Measurements from ENCODE around the gene RRP15. TPM values are rescaled to one million over a fixed set of nuclear protein-coding genes. Genes with fewer than 3 reads are reported as not detected.
"Not testable (repeated sequence)": the region's sequence is repeated elsewhere in the genome, so short reads cannot be mapped to it uniquely, and the experiment has no call there.

The RRP15 gene
- total RNA-seq, 1 donor from 2014 or later = 15.1 TPM

DNA sequence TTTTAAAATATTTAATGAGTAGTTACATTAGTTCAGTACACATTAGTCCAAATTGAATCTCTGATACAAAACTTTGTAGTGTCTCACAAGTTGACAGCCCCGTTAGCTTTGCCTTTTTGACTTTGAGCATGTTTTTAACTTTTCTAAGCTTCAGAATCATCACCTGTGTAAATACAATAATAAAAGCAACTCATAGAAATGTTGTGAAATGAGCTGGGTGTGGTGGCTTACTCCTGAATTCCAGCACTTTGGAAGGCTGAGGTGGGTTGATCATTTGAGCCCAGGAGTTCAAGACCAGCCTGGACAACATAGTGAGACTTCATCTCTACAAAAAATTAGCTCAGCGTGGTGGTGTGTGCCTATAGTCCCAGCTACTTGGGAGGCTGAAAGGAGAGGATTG lies 11.1 kb downstream of the RRP15 start:
- no peak for DNase-seq (ENCODE audit: low read depth)

DNA sequence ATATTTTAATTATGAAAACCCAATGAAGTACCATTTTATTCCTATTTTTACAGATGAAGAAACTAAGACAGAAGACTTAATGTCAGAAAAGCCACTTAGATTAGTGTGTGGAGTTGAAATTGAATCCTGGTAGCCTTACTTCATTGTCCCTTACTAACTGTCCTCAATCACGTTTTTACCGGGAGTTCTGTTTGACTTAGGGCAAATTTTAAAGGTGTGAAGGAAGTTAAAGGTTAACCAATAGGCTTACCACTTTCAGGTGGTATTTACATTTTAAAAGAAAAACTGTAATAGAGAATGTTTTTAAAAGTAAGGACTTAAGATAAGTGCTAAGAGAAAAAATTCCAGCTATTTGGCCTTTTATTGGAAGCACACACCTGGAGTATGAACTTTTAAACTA lies 12.4 kb downstream of the RRP15 start:
- no peak for DNase-seq (ENCODE audit: low read depth)

DNA sequence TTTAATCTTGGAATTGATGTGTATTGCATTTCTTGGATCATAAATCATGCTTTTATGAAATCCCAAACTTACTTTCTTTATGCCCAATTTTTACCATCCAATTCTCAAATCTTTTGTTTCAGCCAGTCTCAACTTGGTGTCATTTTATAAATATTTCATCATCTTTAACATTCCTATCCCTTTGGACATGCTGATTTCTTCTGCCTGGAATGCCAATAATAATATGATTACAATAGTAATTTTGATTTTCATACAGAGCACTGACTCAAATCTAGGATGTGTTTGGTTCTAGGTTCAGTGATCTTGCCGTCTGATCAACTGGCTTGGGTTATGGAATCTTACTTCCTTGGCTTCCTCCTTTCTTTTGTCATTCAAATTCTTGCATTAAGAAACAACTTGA lies 12.8 kb downstream of the RRP15 start:
- DNase-seq (ENCODE audit: low read depth) = no peak

DNA sequence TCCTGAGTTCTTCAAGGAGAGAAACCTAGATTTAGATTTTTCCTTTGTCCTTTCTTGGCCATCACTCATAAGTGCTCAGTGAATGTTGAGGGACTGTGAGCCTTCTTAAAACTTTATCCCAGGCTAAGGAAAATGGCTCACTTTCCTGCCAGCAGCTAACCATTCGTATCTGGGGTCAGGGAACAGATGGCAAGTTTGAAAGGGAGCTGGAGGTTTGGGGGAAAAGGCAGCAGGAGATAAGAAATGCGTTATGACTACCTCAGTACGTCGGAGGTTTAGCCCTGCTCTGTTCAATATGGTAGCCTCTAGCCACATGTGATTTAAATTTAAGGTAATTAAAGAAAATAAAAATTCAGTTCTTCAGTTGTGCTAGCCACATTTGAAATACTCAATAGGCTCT lies 13.3 kb downstream of the RRP15 start:
- no peak for DNase-seq (ENCODE audit: low read depth)

DNA sequence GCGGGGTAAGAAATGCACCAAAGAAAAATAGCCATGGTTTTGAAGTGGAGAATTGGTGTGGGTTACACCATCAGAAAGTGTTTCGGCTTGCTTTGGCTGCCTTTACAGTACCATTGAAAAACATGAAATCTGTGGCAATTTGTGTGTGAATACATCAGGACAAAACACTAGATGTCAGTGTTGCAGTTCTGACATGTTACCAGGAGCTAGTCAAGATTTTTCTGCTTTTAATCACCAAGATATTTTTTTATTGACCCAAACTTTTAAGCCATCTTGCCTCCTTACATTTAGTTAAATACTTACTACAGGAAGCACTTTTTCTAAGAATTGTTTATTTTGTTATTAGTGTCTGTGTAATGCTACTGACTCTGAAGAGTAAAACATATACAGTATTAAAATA lies 14.3 kb downstream of the RRP15 start:
- DNase-seq (ENCODE audit: low read depth) = peak; percentile 38

DNA sequence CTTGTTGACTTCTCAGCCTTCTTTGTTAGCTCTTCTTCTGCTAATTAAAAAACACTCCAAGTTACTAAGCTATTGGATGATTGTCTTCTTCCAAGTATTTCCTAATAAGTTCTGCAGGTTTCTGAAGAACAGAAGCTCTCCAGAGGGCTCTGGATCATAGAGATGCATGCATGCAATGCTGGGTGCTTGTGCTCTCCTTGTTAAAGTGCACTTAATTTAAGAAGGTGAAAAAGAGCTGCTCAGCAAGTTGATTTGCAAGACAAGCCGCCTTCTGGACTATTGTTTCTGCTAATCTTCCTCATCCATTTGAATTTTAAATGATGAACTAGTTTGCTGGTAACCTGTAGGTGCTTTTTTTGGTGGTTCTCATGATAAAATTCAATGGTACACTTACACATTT lies 16.1 kb downstream of the RRP15 start:
- DNase-seq (ENCODE audit: low read depth) = no peak

DNA sequence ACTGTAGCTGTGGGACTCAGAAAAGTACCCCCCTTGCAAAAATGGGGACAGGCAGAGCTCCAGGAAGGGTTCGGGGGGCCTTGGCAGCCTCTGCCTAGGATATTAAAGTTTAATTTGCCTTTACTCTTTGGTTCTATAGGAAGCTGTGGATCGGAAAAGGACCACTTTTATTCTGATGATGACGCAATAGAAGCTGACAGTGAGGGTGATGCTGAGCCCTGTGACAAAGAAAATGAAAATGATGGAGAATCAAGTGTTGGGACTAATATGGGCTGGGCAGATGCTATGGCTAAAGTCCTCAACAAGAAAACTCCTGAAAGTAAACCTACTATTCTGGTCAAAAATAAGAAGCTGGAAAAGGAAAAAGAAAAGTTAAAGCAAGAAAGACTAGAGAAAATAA lies 17.1 kb downstream of the RRP15 start:
- no peak for DNase-seq (ENCODE audit: low read depth)

DNA sequence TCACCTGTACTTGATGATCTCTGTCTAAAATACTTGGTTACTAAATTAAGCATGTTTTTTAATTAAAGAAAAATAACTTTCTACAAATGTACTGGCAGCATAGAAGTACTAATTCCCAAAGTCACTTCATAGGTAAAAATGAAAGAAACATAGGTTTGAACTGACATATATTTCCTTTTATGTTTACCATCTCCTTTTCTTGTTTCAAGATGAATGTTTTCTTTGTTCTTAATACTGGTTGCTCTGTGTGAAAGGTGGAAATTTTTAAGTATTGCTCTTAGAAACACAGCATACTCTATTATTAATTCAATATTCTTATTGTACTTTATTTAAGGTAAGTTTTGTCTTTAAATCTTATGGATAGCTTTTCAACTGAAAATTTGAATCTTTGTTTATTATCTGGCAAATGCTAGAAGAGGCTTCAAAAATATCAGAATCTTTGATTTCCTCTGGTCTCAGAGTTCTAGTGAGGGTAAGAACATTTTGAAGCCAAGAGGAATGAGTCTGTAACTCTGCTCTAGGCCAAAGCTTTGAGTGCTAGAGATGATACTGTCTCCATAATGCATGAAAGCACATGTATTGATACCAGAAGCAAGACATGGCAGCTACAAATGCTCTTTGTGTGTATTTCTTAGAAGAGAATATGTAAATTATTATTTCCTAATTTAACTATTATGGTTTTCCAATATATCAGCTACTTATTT lies 18.2 kb downstream of the RRP15 start:
- DNase-seq (ENCODE audit: low read depth) = no peak

DNA sequence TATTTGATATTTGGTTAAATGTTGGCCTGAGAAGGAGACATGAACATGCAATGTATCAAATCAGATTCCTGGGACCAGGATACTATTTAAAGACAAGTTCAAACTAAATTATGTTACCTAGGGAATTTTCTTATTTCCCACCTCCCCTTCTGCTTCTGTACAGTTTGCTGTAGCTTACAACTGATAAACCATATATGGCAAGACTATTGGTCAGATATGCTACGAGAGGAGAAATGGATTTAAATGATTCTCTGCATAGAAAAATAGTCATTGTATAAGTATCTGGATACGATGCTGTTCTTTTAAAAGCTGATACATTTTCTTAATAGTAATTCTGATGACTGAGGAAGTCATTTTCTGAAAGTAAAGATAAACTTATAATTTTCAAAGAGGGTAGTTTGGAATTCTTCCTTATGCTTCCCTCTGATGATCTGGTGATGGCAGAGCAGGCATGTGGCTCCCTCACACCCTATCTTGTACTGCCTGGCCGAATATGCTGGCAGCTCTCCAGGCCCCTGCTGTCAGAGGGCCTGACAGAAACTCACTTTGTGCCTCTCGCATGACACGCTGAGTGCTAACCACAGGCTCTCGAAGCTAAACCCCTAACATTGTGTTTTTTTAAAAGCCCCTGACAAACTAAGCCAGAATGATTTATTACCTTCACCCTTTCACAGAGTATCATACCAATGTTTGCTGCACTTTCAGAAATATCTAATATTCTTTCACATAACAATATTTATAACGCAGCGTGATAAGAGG lies 19.4 kb downstream of the RRP15 start:
- peak; percentile 93 for DNase-seq (ENCODE audit: low read depth)

DNA sequence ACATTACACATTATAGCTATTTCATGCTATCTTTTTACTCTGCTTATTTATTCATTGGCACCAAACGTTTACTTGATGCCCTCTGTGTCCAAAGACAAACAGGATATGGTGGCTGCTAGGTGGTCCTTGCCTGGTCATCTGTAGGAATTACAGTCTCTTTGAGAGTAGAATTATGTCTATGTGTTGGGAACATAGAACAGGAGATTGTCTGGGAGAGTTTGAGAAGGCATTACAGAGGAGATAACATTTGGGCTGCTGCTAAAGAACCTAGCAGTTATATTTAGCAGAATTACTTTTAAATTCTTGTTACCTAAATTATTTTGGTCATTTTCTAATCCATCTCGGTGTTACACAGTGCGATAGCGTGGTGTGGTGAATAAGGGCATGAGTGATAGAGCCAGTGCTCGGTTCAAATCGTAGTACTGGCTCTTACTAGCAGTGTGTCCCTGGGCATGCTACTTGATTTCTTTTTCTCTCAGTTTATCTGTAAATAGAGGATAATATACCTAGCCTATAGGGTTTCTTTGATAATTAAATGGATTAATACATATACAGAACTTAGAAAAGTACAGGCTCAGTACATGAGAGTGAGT lies 20.5 kb downstream of the RRP15 start:
- DNase-seq (ENCODE audit: low read depth) = no peak

DNA sequence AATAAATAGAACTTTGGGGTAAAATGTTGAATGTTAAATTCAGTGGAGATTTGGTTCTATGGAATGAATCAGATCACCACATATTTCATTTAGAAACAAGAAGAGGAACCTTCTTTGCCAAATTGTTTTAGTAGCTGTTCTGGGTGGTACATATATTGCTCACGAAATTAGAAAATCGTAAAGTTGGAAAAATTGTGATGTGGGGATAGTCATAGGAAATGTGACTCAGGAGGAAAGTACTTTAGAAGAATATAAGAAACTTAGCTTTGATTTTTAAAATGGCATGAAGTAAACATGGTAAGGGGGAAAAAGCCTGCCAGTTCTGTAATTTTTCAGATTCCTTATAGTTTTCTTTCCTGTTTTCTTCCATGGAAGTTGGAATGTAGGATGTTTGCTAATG lies 27.4 kb downstream of the RRP15 start:
- DNase-seq (ENCODE audit: low read depth) = no peak

DNA sequence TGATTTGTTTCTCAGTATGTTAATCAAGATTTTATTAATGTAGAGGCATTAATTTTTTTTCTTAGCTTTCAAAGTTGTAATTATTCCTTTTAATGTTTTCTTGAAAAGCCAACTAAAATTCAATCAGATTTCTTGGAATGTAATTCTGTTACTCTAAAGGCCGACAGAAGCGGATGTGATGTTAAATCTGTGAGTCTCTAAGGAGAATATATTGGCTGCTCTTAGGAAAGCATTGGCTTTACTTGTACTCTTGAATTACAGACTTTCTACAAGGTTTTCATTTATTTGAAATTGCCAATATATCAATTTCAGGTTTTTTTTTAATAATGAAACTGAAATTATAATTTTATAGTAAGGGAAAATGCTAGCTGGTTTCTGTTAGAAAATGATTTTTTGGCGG lies 29.2 kb downstream of the RRP15 start:
- no peak for DNase-seq (ENCODE audit: low read depth)

DNA sequence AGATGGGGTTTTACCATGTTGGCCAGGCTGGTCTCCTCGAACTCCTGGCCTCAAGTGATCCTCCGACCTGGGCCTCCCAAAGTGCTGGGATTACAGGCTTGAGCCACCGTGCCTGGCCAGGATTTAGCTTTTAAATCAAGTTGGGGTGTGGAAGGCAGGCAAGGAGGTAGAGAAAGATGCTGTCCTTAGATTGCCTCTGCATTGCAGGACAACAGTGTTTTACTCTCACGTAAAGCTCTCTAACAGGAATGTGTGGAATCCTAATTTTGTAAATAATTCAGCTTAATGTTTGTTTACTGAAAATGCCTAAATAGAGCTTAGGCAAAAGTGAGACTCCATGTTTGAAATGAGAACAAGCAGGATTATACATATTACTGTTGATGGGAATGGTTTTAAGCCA lies 30.5 kb downstream of the RRP15 start:
- DNase-seq (ENCODE audit: low read depth) = no peak

DNA sequence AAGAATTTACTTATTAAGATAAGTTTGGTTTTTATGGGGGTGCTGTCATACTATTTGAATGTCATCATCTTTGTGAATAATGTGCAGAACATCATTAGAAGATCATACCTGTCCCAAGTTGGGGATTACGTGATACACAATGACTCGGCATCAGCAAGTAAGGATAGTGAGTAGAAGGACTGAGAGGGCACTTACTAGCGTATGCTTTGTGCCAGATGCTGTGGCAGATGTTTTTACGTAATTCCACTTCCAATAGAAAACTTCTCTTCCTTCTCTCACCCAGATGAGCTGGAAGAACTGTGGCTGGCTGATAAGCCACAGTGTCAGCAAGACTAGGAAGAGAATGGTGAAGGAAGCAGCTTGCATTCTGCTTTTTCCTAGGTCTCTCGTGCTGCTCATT lies 32.0 kb downstream of the RRP15 start:
- no peak for DNase-seq (ENCODE audit: low read depth)

DNA sequence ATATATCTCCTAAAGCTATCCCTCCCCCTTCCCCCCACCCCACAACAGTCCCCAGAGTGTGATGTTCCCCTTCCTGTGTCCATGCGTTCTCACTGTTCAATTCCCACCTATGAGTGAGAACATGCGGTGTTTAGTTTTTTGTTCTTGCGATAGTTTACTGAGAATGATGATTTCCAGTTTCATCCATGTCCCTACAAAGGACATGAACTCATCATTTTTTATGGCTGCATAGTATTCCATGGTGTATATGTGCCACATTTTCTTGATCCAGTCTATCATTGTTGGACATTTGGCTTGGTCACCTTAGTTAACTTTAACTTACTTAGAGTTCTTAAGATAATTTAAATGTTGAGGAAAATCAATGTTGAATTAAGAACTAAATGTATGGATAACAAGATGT lies 35.1 kb downstream of the RRP15 start:
- not testable (repeated sequence) for DNase-seq (ENCODE audit: low read depth)

DNA sequence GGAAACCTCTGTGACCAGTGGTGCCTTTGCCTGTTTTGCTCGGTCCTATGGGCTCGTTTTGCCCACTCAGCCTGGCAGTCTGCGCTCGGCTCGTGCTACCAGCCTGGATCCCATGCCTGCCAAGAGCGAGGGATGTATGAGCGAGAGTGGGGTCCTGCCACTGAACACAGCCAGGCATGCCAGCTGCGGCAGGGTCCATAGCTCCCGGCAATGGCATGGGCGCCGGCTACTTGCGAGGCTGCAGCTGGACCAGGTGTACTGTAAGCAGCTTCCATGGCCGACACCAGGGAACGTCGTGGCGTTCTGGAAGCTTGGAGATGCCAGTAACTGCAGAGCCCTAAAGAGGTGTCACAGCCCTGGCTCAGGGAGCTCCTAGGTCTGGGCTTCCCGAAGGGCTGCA lies 37.7 kb downstream of the RRP15 start:
- DNase-seq (ENCODE audit: low read depth) = no peak

DNA sequence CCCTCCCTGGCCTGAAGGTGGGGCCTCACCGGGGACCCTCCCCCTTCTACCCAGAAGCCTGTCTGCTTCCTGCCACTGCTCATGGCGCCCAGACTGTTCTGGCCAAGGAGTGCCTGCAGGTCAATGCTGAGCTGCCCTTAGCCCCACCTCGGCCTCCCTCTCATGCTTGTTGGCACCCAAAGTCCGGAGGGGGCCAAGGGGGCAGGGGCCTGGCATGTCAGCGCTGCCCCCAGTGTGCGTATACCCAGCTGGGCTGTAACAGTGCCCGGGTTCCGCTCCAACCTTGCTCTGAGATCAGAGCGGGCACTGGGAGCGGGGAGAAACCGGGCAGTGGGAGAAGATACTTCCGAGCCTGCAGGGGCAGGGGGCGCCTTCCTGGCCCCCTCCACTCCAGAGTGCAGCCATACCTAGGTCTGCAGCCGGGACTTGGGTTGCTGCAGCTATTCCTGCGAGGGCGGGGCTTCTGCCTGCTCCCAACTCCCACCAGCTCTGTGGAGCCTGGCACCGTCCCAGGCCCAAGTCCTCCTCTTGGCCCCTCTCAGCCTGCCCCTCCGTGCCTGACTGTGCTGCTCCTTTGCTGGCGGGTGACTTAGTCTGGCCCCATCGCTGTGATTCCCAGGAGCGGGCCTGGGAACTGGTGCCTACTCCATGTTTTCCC lies 38.6 kb downstream of the RRP15 start:
- DNase-seq (ENCODE audit: low read depth) = no peak

DNA sequence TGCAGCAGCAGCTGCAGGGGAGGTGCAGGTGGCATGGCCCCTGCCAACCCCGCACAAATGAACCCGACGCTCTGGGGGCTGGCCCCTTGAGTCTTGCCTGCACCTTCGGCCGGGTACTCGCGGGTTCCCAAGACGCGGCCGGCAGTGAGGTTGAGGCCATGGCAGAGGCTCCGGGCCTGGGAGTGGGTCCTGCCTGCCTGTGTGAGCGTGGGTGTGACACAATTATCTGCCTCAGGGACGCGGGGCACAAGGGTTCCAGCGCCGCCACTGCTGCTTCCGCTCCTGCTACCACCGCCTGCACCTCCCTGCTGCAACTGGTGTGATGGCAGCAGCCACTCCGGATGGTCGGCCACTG lies 39.1 kb downstream of the RRP15 start:
- DNase-seq (ENCODE audit: low read depth) = no peak

DNA sequence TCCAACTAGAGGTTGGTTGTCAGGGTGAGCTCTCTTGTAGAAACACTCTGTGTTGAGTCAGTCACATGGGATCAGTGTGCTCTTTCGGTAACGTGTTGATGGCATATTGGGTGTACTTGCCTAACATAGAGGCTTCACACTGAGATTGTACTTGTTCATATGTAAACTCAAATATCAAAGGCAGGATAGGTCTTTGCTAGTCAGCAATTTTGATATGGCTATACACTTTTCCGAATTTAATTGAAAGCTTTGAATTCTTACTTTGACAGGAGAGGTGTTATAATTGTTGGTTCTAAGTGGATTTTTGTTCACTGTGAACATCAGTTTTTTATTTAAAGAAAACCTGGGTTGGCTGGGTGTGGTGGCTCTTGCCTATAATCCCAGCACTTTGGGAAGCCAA lies 43.7 kb downstream of the RRP15 start:
- no peak for DNase-seq (ENCODE audit: low read depth)

DNA sequence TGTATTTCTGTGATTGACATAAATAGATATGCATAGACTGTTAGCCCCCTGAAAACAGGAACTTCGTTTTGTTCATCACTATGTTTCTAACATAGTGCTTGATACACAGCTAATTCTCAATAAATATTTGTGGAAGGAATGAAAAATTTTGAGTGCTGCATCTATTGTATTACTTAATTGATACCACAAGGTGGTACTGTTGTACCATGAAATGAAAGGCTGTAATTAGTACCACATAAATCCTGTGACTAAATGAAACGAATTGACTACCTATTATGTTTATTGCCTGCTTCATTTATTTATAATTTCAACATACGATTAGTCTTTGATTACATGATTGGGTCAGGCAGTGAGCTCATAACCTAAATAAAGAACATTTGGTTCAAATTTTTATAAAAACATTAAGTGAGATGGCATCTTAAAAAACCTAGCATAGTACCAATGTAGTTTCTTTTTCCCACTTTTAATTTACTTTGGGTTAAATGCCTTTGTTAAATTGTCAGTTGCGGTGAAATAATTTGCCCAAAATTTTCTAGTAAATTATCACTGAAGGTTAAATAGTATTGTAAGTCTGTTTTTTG lies 45.0 kb downstream of the RRP15 start:
- DNase-seq (ENCODE audit: low read depth) = peak; percentile 53

DNA sequence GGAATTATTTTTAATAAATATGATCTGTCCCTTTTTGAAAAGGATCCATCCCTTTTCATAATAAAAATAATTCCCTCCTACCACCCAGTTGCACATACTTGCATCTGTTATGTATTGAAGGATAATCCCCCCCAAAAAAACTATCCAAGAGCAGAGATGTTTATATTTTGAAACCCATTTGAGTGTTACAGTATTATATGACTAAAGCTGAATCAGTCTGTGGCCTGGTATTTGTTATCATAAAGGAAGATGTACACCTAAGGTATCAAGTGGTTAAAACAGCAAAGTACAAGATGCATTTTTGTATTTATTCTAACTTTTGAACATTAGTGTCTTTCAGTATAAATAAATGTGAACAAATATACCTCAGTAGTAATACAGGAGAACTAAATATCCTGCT lies 47.3 kb downstream of the RRP15 start:
- DNase-seq (ENCODE audit: low read depth) = no peak

DNA sequence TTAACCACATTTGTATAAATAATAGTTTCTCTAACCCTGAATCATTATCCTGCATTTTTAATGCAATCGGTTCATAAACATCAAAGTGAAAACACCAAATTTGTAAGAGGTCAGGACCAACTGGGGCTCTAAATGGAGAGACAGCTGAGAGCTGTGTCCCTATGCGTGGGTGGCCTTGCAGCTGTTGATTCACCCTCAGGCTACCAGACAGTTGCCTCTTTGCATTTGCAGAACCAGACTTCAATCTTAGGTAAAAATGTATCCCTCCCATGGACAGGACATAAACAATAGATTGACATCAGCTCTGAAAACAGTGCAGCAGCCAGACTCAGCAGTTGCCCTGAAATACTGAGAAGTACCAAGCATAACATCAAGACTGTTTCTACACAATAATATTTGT lies 51.2 kb downstream of the RRP15 start:
- DNase-seq (ENCODE audit: low read depth) = peak; percentile 83

All from myocyte (in vitro differentiated cells).